GM18868 (cell line): ENCODE results near the gene COX20.

Experiments
- ATAC-seq: cut with Tn5 transposase; IDR thresholded peaks from one replicate; pipeline ENCODE4 v1.9.1; 2021; ENCODE audit warnings: mild to moderate bottlenecking, moderate library complexity; ENCODE audit not compliant: unreplicated experiment

The COX20 gene

GRCh38 chr1:244869950-244870349, 34.5 kb downstream of the COX20 start:
- no peak for ATAC-seq

- no peak for ATAC-seq
These were observed 39.6 kb downstream of the COX20 start for GRCh38 chr1:244874974-244875579.

- ATAC-seq: no peak
These were observed 40.9 kb downstream of the COX20 start for GRCh38 chr1:244876228-244876910.

- no peak for ATAC-seq
These were observed 43.2 kb downstream of the COX20 start for GRCh38 chr1:244878681-244879080.

- no peak for ATAC-seq
These were observed 46.3 kb downstream of the COX20 start for GRCh38 chr1:244881552-244882280.

GRCh38 chr1:244887281-244887680, 51.8 kb downstream of the COX20 start:
- ATAC-seq: no peak

- ATAC-seq: no peak
These were observed 58.4 kb downstream of the COX20 start for GRCh38 chr1:244893836-244894235.
